OCI-LY7 (cell line): Measurements from ENCODE around the gene ADGRD1.

Source experiments
- CTCF ChIP-seq: fragments of 200-600 bp; sonication (generic); conservative IDR thresholded peaks from 2 replicates; pipeline ENCODE4 v1.5.1; 2014; ENCODE audit warnings: mild to moderate bottlenecking, antibody characterized with exemption, low read length, moderate library complexity, mixed read lengths
- EZH2phosphoT487 ChIP-seq: fragments of 200-600 bp; sonication (generic); IDR thresholded peaks from 2 replicates; pipeline ENCODE4 v1.6.1; 2018; ENCODE audit warnings: low read depth, borderline replicate concordance, mild to moderate bottlenecking, mixed run types, antibody characterized with exemption, low read length, moderate library complexity, mixed read lengths

DNA sequence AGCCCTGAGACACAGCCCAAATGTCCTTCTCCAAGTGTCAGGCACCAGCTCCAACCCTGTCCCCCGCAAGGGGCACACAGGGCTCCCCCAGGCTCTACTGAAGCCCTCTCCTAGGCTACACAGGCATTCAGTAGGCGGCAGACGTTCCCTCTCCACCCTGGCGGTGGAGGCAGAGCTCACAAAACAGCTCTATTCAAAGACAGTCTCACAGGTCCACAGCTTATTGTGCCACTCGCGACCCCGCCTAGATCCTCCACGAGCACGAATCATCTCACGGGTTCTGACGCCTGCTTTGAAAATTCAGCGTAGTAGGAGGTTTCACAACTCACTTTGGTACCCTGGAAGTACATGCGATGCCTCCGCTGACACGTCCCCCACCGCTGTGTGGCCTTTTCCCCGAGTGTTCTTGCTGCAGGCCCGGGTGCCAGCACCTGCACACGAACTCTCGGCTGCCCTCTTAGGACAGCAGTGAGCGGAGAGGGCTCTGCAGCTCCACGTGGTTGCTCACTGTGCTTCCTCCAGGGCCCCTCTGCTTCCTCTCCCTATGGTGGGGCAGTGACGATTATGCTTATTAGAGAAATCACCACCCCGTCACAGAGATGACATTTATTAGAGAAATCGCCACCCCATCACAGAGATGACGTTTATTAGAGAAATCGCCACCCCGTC is 78.5 kb downstream of the ADGRD1 start:
- peak; percentile 46 for TF ChIP-seq CTCF
- TF ChIP-seq EZH2phosphoT487: no peak
